Embryonic facial prominence (tissue), 1 donor: Measurements from ENCODE around the gene RNF149.
"Not testable (repeated sequence)": the region's sequence is repeated elsewhere in the genome, so short reads cannot be mapped to it uniquely, and the experiment has no call there.

Experiments
- DNase-seq: peaks from one replicate; pipeline ENCODE4 v3.0.0-alpha.2; 2016; ENCODE audit errors: extremely low spot score

The RNF149 gene

DNA sequence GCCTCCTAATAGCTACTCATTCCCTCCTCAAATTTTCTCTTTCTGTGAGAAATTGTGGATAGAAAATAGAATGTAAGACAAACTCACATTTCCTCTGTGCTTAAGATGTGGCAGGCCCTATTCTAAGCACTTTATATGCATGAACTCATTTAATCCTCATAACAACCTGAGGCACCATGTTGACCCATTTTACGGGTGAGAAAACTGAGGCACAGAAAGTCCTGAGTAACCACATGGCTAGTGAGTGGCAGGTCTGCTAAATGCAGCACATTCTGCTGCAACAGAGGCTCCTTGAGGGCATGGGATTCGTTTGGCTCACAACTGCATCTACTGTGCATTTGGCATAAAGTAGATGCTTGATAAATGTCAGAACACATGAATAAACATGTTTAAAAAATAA is 22.7 kb upstream of the RNF149 start:
- DNase-seq, result no peak

DNA sequence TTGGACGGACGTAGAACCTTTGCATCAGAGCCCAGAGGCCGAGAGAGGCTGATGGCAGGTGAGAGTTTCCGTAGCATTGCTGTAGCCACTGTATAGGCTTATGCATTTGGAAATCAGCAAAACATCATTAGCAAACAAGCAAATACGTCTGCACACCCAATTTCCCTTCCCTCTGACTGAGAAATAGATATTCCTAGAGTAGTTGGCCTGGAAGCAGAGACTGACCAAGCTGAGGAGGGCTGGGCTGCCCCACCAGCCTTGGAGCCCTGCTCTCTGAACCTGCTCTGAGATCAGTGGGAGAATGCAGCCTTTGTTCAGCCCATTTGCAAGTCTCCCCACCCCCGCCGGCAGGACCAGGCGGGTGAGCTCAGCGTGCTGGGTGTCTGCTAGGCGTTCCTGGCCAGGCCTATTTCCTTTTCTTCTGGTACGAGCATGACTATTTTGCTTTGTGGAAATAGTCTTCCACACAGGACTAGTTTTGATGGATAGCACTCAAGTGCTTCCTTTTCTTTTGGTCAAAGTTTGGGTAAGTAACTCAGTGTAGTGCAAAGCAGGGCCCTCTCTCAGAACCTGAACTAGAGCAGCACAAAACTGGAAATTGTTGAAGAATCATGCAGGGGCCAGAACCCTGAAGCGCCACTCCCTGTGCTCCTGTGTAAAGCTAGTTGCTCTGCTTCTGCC is 21.9 kb upstream of the RNF149 start:
- no peak for DNase-seq

DNA sequence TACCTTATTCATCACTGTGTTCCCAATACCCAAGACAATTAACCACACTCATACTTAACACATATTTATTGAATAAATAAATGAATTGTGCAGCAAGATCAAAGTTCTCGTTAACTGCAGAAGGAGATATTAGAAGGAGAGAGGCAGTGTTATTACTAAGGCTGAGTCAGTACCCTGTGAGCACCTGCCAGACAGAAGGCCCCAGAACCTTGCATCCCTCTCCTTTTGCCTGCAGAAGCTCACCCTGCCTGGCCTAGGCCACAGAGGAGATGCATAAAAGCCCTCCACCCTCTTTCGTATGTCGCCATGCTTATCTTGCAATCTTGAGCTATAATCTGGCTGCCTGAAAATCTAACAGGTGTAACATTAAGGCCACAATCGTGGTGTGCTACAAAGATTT is 20.5 kb upstream of the RNF149 start:
- no peak for DNase-seq

DNA sequence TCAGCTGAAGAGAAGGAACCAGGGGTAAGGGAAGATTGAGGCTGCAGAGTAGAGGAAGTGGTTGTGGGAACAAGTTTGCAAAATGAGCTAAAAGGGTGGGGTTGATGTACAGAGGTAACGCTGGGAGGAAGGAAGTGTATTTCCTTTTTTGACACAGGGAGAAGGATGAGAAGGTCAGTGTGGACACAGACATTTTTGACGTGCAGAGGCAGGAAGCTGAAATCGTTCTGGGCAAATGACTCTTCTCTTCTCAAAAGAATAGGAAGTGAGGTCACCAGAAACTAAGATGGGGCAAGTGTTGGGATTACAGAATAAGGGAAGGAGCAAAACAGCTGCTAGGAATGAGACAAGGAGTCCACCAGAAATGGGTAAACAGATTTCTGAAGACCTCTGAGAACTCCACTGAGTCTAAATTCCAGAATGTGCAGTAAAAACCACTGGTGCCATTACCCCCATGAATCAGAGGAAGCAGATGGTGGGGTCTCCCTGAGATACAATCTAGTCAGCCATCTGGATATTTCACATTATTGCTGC is 20.0 kb upstream of the RNF149 start:
- DNase-seq, result no peak

DNA sequence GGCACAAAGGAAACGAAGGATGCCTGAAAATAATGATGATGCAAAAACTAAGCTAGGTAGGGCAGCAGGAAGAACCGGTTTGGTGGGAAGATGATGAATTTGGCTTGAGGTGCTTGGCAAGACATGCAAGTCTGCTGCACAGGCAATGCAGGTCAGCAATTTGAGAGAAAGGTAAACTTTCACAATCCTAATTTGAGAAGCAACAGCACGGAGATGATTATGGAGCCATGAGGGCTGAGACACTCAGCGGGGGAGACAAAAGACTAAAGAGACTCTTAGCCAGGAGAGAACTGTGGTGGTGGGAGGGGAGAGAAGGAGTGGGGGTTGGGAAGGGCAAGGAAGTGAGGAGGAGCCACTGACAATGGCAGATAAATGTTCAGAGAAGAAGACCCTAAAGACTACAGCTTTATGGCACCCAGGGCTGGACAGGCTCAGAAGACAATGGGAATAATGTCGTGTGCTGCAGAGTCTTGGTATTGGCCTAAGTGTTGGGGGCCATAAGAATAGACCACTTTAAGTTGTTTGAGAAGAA is 19.4 kb upstream of the RNF149 start:
- peak; percentile 34 for DNase-seq

DNA sequence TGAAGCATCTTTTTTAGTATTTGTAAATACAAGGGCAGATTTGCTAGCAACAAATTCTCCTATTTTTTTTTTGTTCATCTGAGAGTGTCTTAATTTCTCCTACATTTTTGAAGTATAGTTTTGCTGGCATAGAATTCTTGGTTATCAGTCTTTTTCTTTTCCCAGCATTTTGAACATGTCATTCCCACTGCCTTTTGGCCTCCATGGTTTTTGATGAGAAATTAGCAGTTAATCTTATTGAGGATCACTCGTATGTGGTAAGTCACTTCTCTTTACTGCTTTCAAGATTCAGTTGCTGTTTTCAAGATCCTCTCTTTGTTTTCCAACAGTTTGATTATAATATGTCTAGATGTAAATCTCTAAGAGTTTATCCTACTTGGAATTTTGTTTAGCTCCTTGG is 16.9 kb upstream of the RNF149 start:
- DNase-seq, result no peak

DNA sequence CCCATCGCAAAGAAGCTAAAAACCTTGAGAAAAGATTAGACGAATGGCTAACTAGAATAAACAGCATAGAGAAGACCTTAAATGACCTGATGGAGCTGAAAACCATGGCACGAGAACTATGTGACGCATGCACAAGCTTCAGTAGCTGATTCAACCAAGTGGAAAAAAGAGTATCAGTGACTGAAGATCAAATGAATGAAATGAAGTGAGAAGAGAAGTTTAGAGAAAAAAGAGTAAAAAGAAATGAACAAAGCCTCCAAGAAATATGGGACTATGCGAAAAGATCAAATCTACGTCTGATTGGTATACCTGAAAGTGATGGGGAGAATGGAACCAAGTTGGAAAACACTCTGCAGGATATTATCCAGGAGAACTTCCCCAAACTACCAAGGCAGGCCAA is 8.1 kb upstream of the RNF149 start:
- DNase-seq, result not testable (repeated sequence)

DNA sequence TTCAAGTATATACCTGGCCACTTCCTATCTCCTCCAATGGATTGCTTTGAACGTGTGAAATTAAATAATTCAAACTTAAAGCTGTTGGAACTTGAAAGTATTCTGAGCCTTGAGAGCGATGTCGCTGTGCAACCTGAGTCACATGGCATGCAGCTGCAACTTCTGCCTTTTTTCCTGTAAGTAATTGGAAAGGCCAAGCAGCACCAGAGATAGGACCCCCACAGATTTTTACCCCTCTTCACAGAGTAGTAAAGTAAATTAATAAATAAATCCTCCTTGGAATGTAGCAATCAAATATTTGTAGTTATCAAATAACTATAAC is 3.2 kb upstream of the RNF149 start:
- DNase-seq, result no peak

DNA sequence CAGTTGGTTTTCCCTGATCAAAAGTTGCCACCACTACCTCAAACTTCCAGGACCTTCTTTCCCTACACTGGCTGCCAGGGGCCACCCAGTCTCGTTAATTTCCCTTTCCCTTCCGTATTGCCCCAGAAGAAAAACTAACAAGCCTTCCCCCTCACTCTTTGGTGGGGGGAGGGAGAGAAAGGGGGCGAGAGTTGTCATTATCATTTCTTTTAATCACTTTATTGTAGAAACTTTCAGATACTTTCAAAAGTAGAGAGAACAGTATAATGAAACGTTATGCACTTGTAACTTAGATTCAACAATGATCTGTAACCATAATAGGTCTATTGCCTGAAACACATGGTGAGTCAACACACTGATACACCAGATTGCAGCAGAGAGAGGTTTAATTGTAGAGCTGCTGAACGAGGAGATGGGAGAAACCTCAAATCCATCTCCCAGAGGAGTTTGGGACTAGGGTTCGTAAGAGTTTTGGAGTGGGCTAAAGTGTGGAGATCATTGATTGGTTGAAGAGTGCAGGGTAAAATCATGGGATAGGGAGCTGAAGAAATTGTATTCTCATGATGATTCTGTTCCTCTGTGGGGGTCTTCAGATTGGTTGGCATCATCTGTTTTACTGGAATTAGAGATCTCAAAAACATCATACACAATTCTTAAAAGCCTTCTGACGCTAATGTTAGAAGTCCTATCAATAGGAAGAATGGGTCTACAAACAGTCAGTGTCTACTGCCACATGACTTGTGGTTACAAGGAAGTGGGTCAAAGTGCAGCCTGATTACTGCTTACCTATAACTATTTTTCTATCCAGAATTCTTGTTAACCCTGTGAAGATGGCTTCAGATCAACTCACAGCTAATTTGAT is 2.6 kb upstream of the RNF149 start:
- no peak for DNase-seq

DNA sequence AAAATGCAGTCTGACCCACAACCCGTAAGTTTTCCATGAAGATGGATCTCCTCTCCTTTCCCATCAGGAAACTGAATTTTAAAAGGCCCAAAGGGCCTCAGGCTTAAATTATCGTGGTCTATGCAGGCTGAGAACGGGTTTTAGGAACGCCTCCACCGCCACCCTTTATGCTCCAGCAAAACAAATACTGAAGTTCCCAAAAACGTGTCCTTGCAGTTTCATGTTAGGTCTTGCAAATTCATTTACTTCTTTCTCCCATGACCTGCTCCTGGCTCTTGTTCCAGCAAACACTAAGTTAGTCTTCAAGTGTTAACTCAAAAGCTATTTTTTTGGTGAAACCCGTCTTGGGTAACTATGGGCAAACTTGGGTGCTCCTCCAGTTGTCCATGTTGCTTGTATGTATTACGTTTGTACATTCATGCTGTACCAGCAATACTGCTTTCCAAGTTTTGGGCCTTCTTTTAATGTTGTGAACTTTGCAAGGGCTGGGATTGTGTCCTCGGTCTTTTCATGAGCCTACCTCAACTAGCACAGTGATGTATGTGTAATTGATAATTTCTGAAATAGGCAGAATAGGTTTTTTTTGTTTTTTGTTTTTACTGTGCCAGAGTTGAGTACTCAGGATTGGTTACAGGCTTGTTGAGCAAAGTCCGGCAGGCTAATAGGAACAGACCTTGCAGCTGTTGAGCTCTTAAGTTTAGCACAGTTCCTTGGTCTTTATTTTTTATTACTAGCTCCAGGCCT is 1.8 kb upstream of the RNF149 start:
- no peak for DNase-seq

DNA sequence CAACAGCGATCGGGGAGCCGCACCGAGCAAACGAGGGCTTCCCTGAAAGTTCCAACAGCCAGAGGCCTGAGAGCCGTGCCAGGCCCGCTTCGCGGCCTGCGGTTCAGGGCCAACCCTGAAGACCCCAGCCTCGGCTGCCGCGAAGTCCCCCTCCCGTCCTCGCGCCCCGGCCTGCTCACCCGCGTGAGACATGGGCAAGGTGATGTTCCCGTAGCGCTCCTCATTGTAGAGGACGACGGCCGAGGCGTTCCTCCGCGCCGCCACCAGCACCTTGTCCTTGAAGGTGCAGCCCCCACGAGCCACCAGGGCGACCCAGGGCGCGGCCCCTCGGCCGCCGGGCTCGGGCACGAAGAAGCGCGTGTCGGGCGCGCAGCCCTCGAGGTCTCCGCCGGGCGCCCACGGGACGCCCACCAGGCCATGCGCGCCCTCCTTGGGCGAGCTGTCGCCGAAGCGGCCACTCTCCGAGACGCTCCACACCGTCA is 510 bp downstream of the RNF149 start:
- no peak for DNase-seq

DNA sequence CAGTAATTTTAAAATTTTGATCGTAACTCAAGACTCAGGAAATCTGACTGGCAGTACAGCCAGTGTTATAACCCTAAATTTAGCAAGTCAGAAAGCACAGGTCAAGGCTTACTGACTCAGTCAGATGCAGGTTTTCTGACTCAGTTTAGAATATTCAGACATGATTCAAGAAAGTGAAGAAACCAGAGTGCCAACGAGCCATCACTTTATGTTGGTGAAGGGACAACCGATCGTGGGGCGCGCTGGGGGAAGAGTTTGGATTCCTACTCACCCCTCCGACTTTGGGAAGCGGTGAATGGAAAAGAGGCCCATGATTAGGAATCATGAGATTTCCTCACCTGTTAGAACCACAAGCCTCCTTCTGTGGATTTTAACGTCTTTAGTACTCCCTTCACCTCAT is 998 bp downstream of the RNF149 start:
- no peak for DNase-seq

DNA sequence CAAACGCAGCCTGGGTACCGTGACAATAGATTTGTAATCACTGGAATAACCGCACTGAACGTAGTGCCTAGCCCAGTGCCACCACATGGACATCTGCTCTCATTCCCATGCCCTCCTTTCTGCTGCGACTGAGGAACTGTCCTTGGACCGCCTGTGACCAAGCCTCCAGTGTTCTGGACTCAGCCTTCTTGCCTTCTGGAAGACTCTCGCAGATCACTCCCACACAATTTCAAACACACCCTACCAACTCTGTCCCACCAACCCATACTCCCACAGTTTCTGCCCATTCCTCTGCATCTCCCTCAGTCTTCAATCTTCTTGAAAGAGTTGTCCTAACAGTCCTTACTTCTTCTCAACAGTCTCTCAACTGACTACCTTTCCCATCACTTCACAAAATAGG is 2.1 kb downstream of the RNF149 start:
- DNase-seq, result no peak

DNA sequence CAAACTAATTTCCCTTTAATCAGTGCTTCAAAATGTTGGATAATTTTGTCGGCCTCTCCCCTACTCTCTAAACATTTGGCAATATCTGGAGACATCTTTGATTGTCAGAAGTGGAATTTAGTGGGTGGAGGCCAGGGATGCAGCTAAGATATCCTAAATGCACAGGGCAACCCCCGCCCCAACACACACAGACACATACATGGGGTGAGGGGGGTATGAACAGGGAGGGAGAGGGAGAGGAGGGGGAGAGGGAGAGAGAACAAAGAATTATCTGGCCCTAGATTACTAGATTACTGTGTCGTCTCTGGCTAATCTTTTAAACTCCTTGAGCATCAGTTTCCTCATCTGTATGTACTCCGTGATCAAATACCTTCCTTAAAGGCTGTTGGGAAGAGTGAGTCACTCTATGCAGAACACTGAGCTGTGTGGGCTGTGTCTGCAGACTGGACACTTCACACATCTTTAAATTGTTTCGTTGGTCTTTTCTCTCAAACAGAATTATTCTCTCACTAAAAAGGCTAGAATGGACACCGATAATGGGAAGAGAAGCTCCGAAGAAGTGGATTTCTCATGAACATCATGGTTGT is 2.9 kb downstream of the RNF149 start:
- DNase-seq, result no peak

DNA sequence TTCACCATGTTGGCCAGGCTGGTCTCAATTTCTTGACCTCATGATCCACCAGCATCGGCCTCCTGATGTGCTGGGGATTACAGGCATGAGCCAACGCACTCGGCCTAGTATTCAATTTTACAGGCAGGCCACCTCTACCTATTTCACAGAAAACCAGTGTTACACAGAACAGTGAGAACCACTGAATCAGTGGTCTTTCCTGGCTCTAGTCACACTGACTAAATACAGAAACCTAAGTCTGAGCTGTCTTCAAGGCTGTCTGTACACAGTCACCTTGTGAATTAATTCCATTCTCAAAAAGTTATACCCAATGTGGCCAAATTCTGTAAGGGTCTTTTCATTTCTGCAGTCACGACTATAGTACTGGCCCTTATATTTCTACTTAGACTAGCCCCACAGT is 3.5 kb downstream of the RNF149 start:
- no peak for DNase-seq

DNA sequence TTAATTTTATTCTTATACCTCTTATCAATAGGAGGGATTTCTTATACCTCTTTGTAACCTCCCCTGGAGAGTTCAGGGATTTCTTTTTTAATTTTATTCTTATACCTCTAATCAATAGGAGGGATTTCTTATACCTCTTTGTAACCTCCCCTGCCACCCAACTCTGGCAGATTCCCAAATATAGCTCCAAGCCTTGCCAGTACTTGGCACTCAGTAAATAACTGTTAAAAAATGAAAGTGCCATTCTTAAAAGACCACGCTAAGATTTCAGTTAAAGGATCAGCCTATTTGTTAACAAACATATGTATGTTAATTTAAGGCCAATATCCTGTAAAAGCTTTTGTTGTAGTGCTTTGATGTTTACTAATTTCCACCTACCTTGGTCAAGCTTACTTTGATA is 4.8 kb downstream of the RNF149 start:
- DNase-seq, result no peak

DNA sequence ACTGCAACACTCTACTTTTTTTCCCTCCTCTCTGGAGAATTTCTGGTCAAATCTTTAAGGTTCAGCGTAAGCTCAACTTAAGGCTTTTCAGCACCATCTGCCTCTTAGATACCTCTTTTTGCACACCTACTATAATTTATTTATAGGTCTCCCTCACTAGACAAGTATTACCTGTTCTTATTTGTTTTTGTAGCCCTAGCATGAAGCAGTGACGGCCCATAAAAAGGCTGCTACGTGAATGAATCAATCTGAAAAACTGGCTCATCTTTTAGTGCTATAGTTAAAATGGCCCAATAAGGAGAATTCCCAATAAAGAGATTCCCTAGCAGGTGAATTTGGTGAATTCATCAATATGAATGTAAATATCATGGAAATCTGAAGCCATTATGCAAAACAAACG is 6.5 kb downstream of the RNF149 start:
- no peak for DNase-seq

DNA sequence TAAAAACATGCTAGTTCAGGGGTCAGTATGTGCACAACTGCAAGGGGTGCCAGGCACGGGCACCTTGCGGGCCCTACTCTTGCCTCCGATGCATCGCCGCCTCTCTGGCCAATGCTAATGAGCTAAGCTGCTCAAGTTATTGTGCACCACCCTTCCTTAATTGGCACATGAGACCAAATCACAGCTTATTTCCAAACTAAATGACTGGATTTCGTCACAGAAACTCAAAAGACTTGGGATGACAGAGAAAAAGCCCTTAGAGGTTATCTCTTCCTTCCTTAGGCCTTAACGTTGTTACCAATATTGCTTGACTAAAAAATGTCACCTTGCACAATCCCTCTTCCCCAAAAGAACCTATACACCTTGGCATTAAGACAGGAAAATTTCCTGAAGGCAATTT is 7.7 kb downstream of the RNF149 start:
- DNase-seq, result no peak

DNA sequence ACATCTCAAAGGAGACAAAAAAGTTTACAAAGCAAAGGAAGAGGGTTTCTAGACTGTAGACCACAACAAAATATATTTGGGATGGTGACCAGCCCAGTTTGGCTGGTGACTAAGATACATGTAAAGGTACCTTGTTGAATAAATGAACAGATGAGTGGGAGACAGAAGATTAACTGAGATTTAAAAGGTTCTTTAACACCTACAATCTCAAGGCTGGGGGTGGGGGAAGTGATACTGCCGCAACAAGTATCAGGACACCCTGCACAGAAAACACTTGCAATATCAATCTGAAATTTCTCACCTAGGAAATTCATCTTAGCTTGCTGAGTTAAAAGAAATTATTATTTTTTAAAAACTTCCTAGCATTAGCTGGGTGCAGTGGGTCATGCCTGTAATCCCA is 8.3 kb downstream of the RNF149 start:
- DNase-seq, result no peak

DNA sequence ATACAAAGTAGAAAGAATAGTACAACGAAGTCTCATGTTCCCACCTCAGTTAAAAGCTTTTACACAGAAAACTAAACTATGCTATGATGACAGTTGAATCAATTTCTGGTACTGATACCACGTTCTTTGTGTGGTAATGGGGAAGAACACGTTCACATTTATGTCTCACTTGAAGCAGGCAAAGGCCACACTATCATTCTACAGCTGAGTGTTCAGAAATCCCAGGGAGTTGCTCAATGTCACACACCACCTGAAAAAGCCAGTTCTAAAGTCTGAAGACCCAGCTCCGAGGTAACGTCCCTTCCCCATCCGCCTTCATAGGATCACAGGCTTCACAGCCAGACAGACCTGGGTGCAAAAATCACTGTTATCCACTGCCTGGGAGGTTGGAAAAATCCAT is 8.9 kb downstream of the RNF149 start:
- DNase-seq, result no peak

DNA sequence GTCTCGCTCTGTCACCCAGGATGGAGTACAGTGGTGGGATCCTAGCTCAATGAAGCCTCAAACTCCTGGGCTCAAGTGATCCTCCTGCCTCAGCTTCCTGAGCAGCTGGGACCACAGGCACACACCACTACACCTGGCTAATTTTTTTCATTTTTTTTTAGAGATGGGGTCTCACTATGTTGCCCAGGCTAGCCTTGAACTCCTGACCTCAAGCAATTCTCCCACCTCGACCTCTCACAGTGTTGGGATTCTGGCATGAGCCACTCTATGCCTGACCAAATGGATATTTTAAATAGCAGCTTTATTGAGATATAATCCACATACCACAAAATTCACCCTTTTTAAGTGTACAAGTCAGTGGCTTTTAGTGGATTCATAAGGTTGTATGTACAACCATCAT is 11.1 kb downstream of the RNF149 start:
- DNase-seq, result no peak

DNA sequence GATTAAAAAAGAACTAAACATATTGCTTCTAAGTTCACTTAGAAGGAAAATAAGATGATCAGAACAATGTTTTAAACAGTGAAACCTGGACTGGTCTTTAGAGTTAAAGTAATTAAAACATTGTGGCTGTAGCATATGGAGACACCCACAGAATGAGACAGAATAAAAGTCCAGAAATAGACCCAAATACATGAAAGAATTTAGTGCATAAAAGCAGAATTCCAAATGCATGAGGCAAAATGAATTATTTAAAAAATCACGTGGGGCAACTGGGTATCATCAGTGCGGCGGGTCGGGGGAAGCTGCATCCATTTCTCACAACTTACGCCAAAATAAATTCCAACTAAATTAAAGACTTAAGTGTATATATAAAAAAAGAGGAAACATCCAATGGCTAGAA is 12.1 kb downstream of the RNF149 start:
- no peak for DNase-seq
